Suprapubic skin (tissue), 4 donors: ENCODE results near the gene B4GAT1. TPM values are rescaled to one million over a fixed set of nuclear protein-coding genes. Genes with fewer than 3 reads are reported as not detected.

Experiments used
- DNase-seq, 2 donors: peaks; one replicate each; pipeline ENCODE4 v3.0.0-alpha.2; 2019; ENCODE audit warnings: low spot score in 2 of 2
- H3K27ac ChIP-seq: fragments of 200-600 bp; sonication (generic); one replicate; pipeline ENCODE4 v1.5.1; 2019
- H3K27me3 ChIP-seq: fragments of 200-600 bp; sonication (generic); one replicate; pipeline ENCODE4 v1.5.1; 2019
- H3K36me3 ChIP-seq: fragments of 200-600 bp; sonication (generic); one replicate; pipeline ENCODE4 v1.5.1; 2019
- H3K4me1 ChIP-seq: fragments of 200-600 bp; sonication (generic); one replicate; pipeline ENCODE4 v1.5.1; 2019
- H3K4me3 ChIP-seq: fragments of 200-600 bp; sonication (generic); one replicate; pipeline ENCODE4 v1.5.1; 2019; ENCODE audit warnings: mild to moderate bottlenecking
- H3K9me3 ChIP-seq: fragments of 200-600 bp; sonication (generic); one replicate; pipeline ENCODE4 v1.5.1; 2019
- CTCF ChIP-seq, 2 donors: fragments of 200-600 bp in 1 of 2; fragments of 450-650 bp in 1 of 2; sonication (generic) in 1 of 2; IDR thresholded peaks; one replicate each; pipeline ENCODE4 v1.5.1; 2016 to 2019; ENCODE audit warnings: antibody characterized with exemption in 2 of 2, mild to moderate bottlenecking in 1 of 2, moderate library complexity in 1 of 2
- EP300 ChIP-seq: sonication (generic); formaldehyde crosslinking; IDR thresholded peaks from one replicate; pipeline ENCODE4 v1.6.1; 2017; ENCODE audit warnings: antibody characterized with exemption
- POLR2A ChIP-seq, 2 donors: fragments of 450-650 bp; IDR thresholded peaks; one replicate each; pipeline ENCODE4 v1.6.1; 2017; ENCODE audit warnings: antibody characterized with exemption in 2 of 2, mild to moderate bottlenecking in 2 of 2, moderate library complexity in 2 of 2
- POLR2AphosphoS5 ChIP-seq, 3 donors: sonication (generic); formaldehyde crosslinking; IDR thresholded peaks; one replicate each; pipeline ENCODE4 v1.6.1; 2017; ENCODE audit warnings: antibody characterized with exemption in 3 of 3
- WGBS: methylation state at CpG from one replicate; pipeline ENCODE4 v1.1.5; 2018; 5-methylcytosine and 5-hydroxymethylcytosine counted together
- total RNA-seq, 4 donors: library from RNA; depleted of rRNA; stranded (reverse); fragments of >200 nt; gene quantifications; one replicate each; pipeline ENCODE4 v1.1.0, GENCODE V29; 2016

B4GAT1 gene
- total RNA-seq, 4 donors from 2014 or later = 14.4 to 31.9 (median 20.6) TPM

DNA sequence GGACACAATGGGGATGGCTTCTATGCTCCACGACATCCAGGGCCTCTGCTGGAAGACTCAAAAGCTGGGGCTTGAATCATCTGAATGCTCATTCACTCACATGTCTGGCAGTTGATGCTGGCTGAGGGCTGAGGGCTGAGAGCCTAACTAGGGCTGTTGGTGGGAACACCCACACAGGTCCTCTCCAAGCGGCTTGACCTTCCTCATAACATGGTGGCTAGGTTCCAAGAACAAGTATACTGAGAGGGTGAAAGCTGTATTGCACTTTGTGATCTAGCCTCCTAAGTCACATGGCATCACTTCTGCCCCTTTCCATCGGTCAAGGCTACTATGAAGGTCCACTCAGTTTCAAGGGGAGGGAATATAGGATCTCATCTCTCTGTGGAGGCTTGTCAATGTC lies 48.2 kb downstream of the B4GAT1 start:
- H3K9me3 ChIP-seq = no peaks in the 10 kb centered on the region
- no peak overlapping the region for H3K27ac ChIP-seq
- TF ChIP-seq CTCF (IDR thresholded peaks at IDR 0.05) (no peak), EP300 (no peak), POLR2AphosphoS5 (IDR thresholded peaks at IDR 0.05) (no peak), POLR2A (IDR thresholded peaks at IDR 0.05) (no peak)
- H3K27me3 ChIP-seq = peaks cover 20% of the 10 kb centered on the region
- no peak for DNase-seq
- 93% methylated on average over 2 of the region's 3 CpGs for WGBS
- H3K4me1 ChIP-seq = no peaks in the 10 kb centered on the region
- no peak overlapping the region for H3K4me3 ChIP-seq
- no peaks in the 10 kb centered on the region for H3K36me3 ChIP-seq

- Histone ChIP-seq H3K4me1 (no peaks in the 10 kb centered on the region), H3K4me3 (no peak overlapping the region), H3K27ac (no peak overlapping the region), H3K36me3 (no peaks in the 10 kb centered on the region), H3K9me3 (no peaks in the 10 kb centered on the region), H3K27me3 (peaks cover 36% of the 10 kb centered on the region)
- TF ChIP-seq CTCF (IDR thresholded peaks at IDR 0.05) = no peak
- TF ChIP-seq POLR2AphosphoS5 (IDR thresholded peaks at IDR 0.05) = no peak
- TF ChIP-seq POLR2A (IDR thresholded peaks at IDR 0.05) = no peak
- no peak for TF ChIP-seq EP300
- 70% methylated on average over 8 of the region's 8 CpGs for WGBS
- DNase-seq = no peak
Observed at GRCh38 chr11:66297610-66298009, 49.8 kb downstream of the B4GAT1 start.

Other genes with a start within 250 kb of the B4GAT1 start
- 10 to 100 TPM; 18.1 to 22.8 (median 20.4) TPM for gene KLC2, start 89.9 kb downstream of the B4GAT1 start, total RNA-seq
- gene RAB1B, start 79.0 kb downstream of the B4GAT1 start, total RNA-seq = 100 to 1,000 TPM in 3 of 4 donors, 10 to 100 TPM in 1; 79.0 to 124 (median 115) TPM
- gene CNIH2, start 69.5 kb downstream of the B4GAT1 start, total RNA-seq = 1 to 10 TPM in 3 of 4 donors, not detected in 1; 1.1 to 2.5 (median 1.9) TPM
- gene YIF1A, start 58.5 kb downstream of the B4GAT1 start, total RNA-seq = 10 to 100 TPM; 21.6 to 61.3 (median 56.1) TPM
- gene TMEM151A, start 55.7 kb downstream of the B4GAT1 start, total RNA-seq = not detected
- gene CD248, start 30.6 kb downstream of the B4GAT1 start, total RNA-seq = 10 to 100 TPM in 2 of 4 donors, 1 to 10 TPM in 2; 5.9 to 32.6 (median 19.2) TPM
- gene RIN1, start 11.2 kb downstream of the B4GAT1 start, total RNA-seq = 10 to 100 TPM; 40.3 to 73.6 (median 60.3) TPM
- 10 to 100 TPM; 45.7 to 60.3 (median 57.3) TPM for gene BRMS1, start 2.5 kb downstream of the B4GAT1 start, total RNA-seq
- 1 to 10 TPM; 2.2 to 4.7 (median 3.9) TPM for gene SLC29A2, start 24.1 kb upstream of the B4GAT1 start, total RNA-seq
- gene NPAS4, start 73.4 kb upstream of the B4GAT1 start, total RNA-seq = not detected
- gene MRPL11, start 91.2 kb upstream of the B4GAT1 start, total RNA-seq = 10 to 100 TPM; 22.0 to 42.0 (median 28.0) TPM
- 10 to 100 TPM; 19.0 to 23.4 (median 20.5) TPM for gene PELI3, start 119.3 kb upstream of the B4GAT1 start, total RNA-seq
- gene DPP3, start 132.8 kb upstream of the B4GAT1 start, total RNA-seq = 10 to 100 TPM; 12.2 to 23.0 (median 22.2) TPM
- gene BBS1, start 163.0 kb upstream of the B4GAT1 start, total RNA-seq = 10 to 100 TPM; 35.5 to 85.2 (median 57.0) TPM
- gene ZDHHC24, start 198.4 kb upstream of the B4GAT1 start, total RNA-seq = 10 to 100 TPM; 13.9 to 37.2 (median 15.3) TPM
- gene ACTN3, start 199.3 kb upstream of the B4GAT1 start, total RNA-seq = not detected
- 100 to 1,000 TPM in 1 of 4 donors, 10 to 100 TPM in 3; 61.6 to 114 (median 83.2) TPM for gene CTSF, start 221.0 kb upstream of the B4GAT1 start, total RNA-seq
- gene CCDC87, start 245.4 kb upstream of the B4GAT1 start, total RNA-seq = under 1 TPM in 2 of 4 donors, not detected in 2; 0.30 to 0.55 TPM
- 10 to 100 TPM; 14.1 to 36.3 (median 20.2) TPM for gene CCS, start 245.6 kb upstream of the B4GAT1 start, total RNA-seq